Measurements from ENCODE around the gene TTLL3.
"Not testable (repeated sequence)": the region's sequence is repeated elsewhere in the genome, so short reads cannot be mapped to it uniquely, and the experiment has no call there.

The TTLL3 gene, protein sequence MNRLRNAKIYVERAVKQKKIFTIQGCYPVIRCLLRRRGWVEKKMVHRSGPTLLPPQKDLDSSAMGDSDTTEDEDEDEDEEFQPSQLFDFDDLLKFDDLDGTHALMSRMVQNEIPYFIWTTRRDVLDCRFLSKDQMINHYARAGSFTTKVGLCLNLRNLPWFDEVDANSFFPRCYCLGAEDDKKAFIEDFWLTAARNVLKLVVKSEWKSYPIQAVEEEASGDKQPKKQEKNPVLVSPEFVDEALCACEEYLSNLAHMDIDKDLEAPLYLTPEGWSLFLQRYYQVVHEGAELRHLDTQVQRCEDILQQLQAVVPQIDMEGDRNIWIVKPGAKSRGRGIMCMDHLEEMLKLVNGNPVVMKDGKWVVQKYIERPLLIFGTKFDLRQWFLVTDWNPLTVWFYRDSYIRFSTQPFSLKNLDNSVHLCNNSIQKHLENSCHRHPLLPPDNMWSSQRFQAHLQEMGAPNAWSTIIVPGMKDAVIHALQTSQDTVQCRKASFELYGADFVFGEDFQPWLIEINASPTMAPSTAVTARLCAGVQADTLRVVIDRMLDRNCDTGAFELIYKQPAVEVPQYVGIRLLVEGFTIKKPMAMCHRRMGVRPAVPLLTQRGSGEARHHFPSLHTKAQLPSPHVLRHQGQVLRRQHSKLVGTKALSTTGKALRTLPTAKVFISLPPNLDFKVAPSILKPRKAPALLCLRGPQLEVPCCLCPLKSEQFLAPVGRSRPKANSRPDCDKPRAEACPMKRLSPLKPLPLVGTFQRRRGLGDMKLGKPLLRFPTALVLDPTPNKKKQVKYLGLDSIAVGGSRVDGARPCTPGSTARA

GRCh38 chr3:9809615-9810432, at the start of gene TTLL3:
Gene TTLL3 (plus strand): TSS chr3:9810262. CDS start chr3:9810662, 400 bp downstream.
- peak; percentile 21 for DNase-seq

- DNase-seq = no peak
Measured at GRCh38 chr3:9760779-9761505, 49.1 kb upstream of the TTLL3 start.

DNA sequence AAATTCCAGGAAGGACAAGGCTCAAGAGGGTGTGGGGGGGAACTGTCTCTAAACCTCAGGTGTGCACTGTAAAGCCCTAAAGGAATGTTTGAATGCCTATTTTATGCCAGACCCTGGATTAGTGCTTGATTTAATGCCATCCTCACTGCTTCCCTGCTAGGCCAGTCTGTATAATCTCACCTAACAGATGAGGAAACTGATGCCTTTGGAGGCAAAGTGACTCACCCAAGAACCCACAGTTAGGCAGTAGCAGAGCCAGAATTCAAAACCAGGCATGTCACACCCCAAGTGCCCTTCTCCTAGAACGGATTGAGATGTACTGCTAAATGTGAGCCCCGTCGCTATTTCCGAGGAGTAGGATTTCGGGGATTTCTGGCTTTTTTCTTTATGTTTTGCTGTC, 48.1 kb upstream of the TTLL3 start:
- DNase-seq = no peak

GRCh38 chr3:9762871-9763270, 47.2 kb upstream of the TTLL3 start:
- no peak for DNase-seq

- DNase-seq = no peak
Measured at GRCh38 chr3:9765865-9766264, 44.2 kb upstream of the TTLL3 start.

DNA sequence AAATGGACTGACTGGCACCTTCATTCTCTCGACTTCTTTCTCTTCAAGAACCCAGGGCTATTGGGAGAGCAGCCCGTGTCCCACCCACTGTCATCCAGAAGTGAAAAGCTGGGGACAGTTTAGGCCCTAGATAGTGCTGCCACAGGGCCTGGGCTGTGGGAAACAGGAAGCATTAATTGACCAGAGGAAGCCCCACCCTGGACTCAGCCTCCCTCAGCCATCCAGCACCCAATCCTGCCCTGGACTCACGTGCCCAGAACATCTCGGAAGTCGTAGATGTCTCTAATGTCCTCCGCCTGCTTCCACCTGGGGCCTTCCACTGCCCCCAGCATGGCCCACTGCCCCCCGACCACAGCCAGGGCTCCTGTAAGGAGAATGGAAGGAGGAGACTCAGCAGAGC, 42.6 kb upstream of the TTLL3 start:
- no peak for DNase-seq

- DNase-seq = no peak
Measured at GRCh38 chr3:9768141-9768775, 41.8 kb upstream of the TTLL3 start.

DNA sequence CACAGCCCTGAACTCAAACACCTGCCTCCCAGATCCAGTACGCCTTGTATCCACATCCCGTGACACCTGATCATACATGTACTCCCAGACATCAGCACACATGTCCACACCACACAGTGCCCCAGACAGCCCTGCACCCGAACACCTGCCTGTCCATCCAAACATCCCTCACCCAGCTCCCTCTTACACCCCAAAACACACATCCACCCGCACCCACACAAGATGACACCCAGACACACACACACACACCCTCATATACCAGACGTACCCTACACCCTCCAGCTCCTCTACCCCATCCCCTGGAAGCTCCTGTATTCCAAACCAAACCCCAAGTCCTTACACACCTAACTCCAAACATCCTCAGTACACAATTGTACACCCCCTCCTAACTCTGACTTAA, 41.0 kb upstream of the TTLL3 start:
- no peak for DNase-seq

DNA sequence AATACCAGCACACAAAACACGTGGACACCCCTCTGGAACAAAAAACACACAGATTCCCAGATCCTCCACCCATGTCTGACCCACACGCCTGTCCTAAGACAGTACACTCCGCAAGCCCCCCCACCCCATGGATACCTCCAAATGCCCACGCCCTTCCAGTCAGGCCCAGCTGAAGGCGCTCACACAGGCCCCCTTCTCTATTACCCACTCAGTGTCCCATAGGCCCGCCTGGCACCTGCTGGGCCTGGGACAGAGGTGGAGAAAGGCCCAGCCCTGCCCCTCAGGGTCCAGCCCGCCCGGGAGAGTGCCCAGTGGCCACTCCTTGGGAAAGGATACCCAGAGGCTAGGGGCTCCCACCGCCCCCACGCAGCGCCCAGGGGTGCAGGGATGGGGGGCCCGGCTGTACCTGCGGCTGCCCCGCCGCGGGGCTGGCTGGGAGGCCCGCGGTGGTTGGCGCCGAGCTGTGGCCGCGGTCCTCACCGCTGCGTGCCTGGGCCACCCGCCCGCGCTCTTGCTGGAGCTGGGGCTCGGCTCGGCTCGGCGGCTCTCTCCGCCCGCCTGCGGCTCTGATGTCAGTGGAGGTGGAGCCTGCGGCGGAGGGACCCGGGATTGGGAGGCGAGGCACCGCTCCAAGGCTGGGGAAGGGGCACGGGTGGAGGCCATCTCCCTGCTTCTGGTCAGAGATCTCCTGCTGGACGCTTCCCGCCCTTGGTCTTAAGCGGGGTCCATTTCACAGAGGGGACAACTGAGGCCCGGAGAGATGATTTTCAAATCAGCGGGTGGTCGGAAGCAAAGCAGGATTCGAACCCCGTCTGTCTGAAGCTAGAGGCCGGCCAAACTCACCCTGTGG, 40.4 kb upstream of the TTLL3 start, which contains the start of gene CAMK1:
CAMK1 (minus strand) TSS at position 522 of the 850 bp plus-strand sequence. CDS start 2,198 bp downstream, outside the sequence.
- DNase-seq = peak; percentile 57

DNA sequence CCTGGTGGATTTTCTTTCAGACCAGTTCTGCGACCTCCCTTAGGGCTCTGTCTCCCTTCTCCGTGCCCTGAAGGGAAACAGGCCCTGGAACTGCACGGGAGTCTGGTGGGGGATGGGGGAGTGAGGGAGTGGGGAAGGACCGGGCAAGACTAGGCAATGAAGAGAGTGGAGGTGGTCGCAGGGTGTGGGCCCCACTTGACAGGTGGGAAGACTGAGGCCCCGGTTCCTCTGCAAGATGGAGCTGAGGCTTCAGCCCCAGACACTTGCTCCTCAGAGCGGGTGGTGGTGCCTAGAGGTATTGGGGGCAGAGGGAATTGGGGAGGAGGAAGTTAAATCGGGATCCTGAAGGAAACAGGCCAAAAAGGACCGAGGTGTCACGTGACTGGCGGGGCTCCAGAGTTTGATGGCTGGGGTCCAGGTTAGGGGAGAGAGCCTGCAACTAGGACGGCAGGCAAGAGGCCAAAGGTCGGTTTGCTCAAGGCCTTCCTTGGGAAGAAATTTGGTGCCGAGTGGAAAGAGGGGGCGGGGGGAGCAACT, 39.7 kb upstream of the TTLL3 start:
- DNase-seq = no peak

DNA sequence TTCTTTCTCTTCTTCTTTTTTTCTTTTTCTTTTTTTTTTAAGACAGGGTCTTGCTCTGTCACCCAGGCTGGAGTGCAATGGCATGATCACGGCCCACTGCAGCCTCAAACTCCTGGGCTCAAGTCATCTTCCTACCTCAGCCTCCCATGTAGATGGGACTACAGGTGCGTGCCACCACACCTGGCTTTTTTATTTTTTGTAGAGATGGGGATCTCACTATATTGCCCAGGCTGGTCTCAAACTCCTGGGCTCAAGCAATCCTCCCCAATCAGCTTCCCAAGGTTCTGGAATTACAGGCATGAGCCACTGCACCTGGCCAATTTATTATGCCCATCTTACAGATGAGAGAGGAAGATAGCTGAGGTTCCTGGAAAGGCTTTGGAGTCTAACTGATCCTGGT, 39.1 kb upstream of the TTLL3 start:
- not testable (repeated sequence) for DNase-seq

GRCh38 chr3:9776896-9777693, 33.0 kb upstream of the TTLL3 start:
- no peak for DNase-seq

DNA sequence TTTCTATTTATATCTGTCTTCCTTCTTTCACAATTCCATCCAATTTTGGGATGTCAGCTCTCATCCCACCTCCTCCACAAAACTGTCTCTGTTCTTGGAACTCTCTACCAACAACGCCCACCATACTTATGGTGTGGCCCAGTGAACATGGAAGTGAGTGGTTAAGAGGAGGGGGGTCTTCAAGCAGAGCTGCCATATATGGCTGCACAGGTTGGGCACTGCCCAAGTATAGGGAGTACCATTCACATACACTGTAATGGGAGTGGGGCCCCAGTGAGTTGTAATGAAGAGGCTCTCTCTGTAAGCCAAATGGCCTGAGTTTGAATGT, 32.4 kb upstream of the TTLL3 start:
- no peak for DNase-seq

GRCh38 chr3:9778143-9779074, 31.7 kb upstream of the TTLL3 start:
- peak; percentile 72 for DNase-seq

DNA sequence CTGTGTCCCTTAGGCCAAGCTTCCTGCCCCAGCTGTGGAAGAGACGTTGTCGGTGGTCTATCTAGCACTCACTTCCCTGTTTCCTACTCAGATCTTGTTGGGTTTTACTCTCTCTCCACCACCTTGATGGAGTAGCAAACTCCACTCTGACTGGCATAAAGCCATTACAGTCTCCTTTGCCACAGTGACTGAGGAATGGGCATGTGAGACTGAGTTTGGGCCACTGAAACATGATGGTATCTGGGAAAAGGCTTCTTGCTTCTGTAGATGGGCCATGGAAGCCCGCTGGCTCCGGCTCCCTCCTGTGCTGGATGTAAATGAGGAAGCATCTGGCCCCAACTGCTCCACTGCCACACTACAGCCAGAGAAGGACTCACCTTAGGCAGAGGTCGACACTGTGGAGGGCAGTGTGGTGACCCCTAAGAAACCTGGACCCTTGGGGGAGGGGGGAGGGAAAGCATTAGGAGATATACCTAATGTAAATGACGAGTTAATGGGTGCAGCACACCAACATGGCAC, 30.9 kb upstream of the TTLL3 start:
- no peak for DNase-seq

- DNase-seq = peak; percentile 21
Measured at GRCh38 chr3:9779721-9780457, 30.2 kb upstream of the TTLL3 start.

- no peak for DNase-seq
Measured at GRCh38 chr3:9780458-9780812, 29.6 kb upstream of the TTLL3 start.

DNA sequence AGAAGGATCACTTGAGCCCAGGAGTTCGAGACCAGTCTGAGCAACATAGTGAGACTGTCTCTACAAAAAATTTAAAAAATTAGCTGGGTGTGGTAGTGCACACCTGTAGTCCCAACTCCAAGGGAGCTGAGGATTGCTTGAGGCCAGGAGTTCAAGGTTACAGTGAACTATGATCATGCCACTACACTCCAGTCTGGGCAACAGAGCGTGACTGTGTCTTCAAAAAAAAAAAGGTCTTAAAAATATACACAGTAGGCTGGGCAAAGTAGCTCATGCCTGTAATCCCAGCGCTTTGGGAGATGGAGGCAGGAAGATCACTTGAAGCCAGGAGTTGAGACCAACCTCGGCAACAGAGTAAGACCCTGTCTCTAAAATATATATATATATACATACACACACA, 29.2 kb upstream of the TTLL3 start:
- DNase-seq = no peak

Data from stimulated activated naive CD4-positive, alpha-beta T cell treated with Interleukin-2 at 50 U/mL for 16 hours (primary cell).